Cardiac muscle cell (in vitro differentiated cells and primary cell): ENCODE results near the gene CHP1. TPM values are rescaled to one million over a fixed set of nuclear protein-coding genes. Genes with fewer than 3 reads are reported as not detected.

Experiments used
- DNase-seq, 2 donors: peaks; one replicate each; pipeline versions ENCODE4 v3.0.0 to v3.0.0-alpha.2; 2010 to 2017; ENCODE audit warnings: low read depth in 1 of 2, low spot score in 1 of 2
- H3K27ac ChIP-seq: fragments of 200-600 bp; sonication (generic); 2 replicates; pipeline ENCODE4 v1.5.1; 2016
- H3K27me3 ChIP-seq: fragments of 200-600 bp; sonication (generic); 2 replicates; pipeline ENCODE4 v1.6.0; 2016; ENCODE audit warnings: control low read depth
- H3K36me3 ChIP-seq: fragments of 200-600 bp; sonication (generic); 2 replicates; pipeline ENCODE4 v1.5.1; 2016; ENCODE audit warnings: control low read depth
- H3K4me1 ChIP-seq: fragments of 200-600 bp; sonication (generic); 2 replicates; pipeline ENCODE4 v1.8.1; 2017; ENCODE audit warnings: low read depth, mild to moderate bottlenecking, mixed run types
- H3K4me3 ChIP-seq: fragments of 200-600 bp; sonication (generic); 2 replicates; pipeline ENCODE4 v1.5.1; 2016; ENCODE audit warnings: mild to moderate bottlenecking
- H3K9me3 ChIP-seq: fragments of 200-600 bp; sonication (generic); 2 replicates; pipeline ENCODE4 v1.5.1; 2017; ENCODE audit warnings: low read depth, mild to moderate bottlenecking, control low read depth
- CTCF ChIP-seq: IDR thresholded peaks from 2 replicates; pipeline ENCODE4 v1.5.1; 2012; ENCODE audit warnings: low read depth, mild to moderate bottlenecking, low read length
- polyA plus RNA-seq: library from polyadenylated mRNA; unstranded; fragments of >200 nt; fragmentation: Nextera tagmentation; extraction: Ambion mirVana; gene quantifications from 2 replicates; pipeline ENCODE4 v1.2.1, GENCODE V29; 2016
- total RNA-seq: library from RNA; depleted of rRNA; stranded (reverse); fragments of >200 nt; gene quantifications from 2 replicates; pipeline ENCODE4 v1.2.3, GENCODE V29; 2016

CHP1 gene
- total and polyA plus RNA-seq, 2 experiments from 2014 or later, result 32.9 to 233 TPM

- Histone ChIP-seq H3K27me3 (no peaks in the 10 kb centered on the region), H3K27ac (no peak overlapping the region), H3K9me3 (no peaks in the 10 kb centered on the region), H3K4me1 (no peaks in the 10 kb centered on the region), H3K36me3 (no peaks in the 10 kb centered on the region), H3K4me3 (no peak overlapping the region)
- no peak for TF ChIP-seq CTCF
- DNase-seq, result no peak
These were observed 27.7 kb upstream of the CHP1 start for GRCh38 chr15:41203395-41203794.

GRCh38 chr15:41205315-41205714, 25.8 kb upstream of the CHP1 start:
- H3K27ac ChIP-seq, result no peak overlapping the region
- no peaks in the 10 kb centered on the region for H3K36me3 ChIP-seq
- no peak overlapping the region for H3K4me3 ChIP-seq
- DNase-seq, result no peak
- TF ChIP-seq CTCF, result no peak
- no peaks in the 10 kb centered on the region for H3K27me3 ChIP-seq
- no peaks in the 10 kb centered on the region for H3K9me3 ChIP-seq
- no peaks in the 10 kb centered on the region for H3K4me1 ChIP-seq

- DNase-seq, result peak in 1 of 2 donors; percentile 23
- no peak overlapping the region for H3K4me3 ChIP-seq
- H3K27ac ChIP-seq, result no peak overlapping the region
- no peaks in the 10 kb centered on the region for H3K27me3 ChIP-seq
- no peaks in the 10 kb centered on the region for H3K9me3 ChIP-seq
- no peaks in the 10 kb centered on the region for H3K36me3 ChIP-seq
- no peaks in the 10 kb centered on the region for H3K4me1 ChIP-seq
- no peak for TF ChIP-seq CTCF
These were observed 23.2 kb upstream of the CHP1 start for GRCh38 chr15:41207687-41208448.

- no peaks in the 10 kb centered on the region for H3K4me1 ChIP-seq
- no peak overlapping the region for H3K4me3 ChIP-seq
- H3K27ac ChIP-seq, result no peak overlapping the region
These were observed 15.4 kb upstream of the CHP1 start for GRCh38 chr15:41215708-41216107.

GRCh38 chr15:41218851-41219250, 12.2 kb upstream of the CHP1 start:
- H3K36me3 ChIP-seq, result no peaks in the 10 kb centered on the region
- H3K4me3 ChIP-seq, result no peak overlapping the region
- no peaks in the 10 kb centered on the region for H3K27me3 ChIP-seq
- DNase-seq, result no peak
- no peak for TF ChIP-seq CTCF
- no peak overlapping the region for H3K27ac ChIP-seq
- H3K9me3 ChIP-seq, result no peaks in the 10 kb centered on the region
- H3K4me1 ChIP-seq, result no peaks in the 10 kb centered on the region

More at GRCh38 chr15:41215708-41216107, 15.4 kb upstream of the CHP1 start:
- peak in 1 of 2 donors; percentile 14 for DNase-seq
- no peaks in the 10 kb centered on the region for H3K27me3 ChIP-seq
- H3K9me3 ChIP-seq, result no peaks in the 10 kb centered on the region
- no peaks in the 10 kb centered on the region for H3K36me3 ChIP-seq
- no peak for TF ChIP-seq CTCF
